IPS-18a (cell line): ENCODE data around the gene DNAH3.
A peak's percentile ranks its signal among the peaks of the same experiment; 100 is the strongest.
"Not testable (repeated sequence)": the region's sequence is repeated elsewhere in the genome, so short reads cannot be mapped to it uniquely, and the experiment has no call there.

Source experiments
- H3K27ac ChIP-seq: one replicate; pipeline ENCODE4 v1.5.1; 2013; ENCODE audit warnings: low read length
- H3K27me3 ChIP-seq: one replicate; pipeline ENCODE4 v1.6.1; 2013; ENCODE audit warnings: mild to moderate bottlenecking, low read length; ENCODE audit not compliant: control insufficient read depth, insufficient read depth
- H3K36me3 ChIP-seq: one replicate; pipeline ENCODE4 v1.6.1; 2013; ENCODE audit warnings: low read depth, low read length; ENCODE audit not compliant: control insufficient read depth
- H3K4me1 ChIP-seq: one replicate; pipeline ENCODE4 v1.6.1; 2013; ENCODE audit warnings: low read depth, low read length; ENCODE audit not compliant: control insufficient read depth
- H3K4me3 ChIP-seq: one replicate; pipeline ENCODE4 v1.5.1; 2013; ENCODE audit warnings: low read length
- H3K9ac ChIP-seq: one replicate; pipeline ENCODE4 v1.6.1; 2013; ENCODE audit warnings: mild to moderate bottlenecking, low read length, moderate library complexity
- H3K9me3 ChIP-seq: one replicate; pipeline ENCODE4 v1.6.1; 2013; ENCODE audit warnings: low read depth, low read length; ENCODE audit not compliant: control insufficient read depth

DNAH3 gene

DNA sequence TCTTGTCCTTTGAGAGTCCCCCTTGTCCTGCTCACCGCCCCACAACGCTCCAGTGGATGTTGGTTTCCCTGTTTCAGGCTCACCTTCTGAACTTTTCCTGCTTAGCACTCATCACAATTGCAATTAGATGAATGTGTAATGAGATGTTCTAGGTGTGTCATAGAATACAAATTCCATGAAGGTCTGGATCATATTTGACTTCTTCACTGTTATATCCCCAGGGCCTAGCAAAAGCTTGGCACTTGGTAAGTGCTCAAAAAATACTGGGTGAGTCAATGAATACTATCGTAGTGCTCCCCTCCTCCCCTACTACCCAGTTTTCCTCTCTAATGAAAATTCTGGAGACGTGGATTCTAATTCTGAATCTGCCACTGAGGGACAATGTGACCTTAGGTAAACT is 33.1 kb downstream of the DNAH3 start:
- Histone ChIP-seq H3K27ac (no peak overlapping the region), H3K9me3 (no peaks in the 10 kb centered on the region), H3K4me3 (no peak overlapping the region), H3K4me1 (peaks cover 13% of the 10 kb centered on the region), H3K27me3 (no peaks in the 10 kb centered on the region), H3K9ac (no peak overlapping the region), H3K36me3 (no peaks in the 10 kb centered on the region)

DNA sequence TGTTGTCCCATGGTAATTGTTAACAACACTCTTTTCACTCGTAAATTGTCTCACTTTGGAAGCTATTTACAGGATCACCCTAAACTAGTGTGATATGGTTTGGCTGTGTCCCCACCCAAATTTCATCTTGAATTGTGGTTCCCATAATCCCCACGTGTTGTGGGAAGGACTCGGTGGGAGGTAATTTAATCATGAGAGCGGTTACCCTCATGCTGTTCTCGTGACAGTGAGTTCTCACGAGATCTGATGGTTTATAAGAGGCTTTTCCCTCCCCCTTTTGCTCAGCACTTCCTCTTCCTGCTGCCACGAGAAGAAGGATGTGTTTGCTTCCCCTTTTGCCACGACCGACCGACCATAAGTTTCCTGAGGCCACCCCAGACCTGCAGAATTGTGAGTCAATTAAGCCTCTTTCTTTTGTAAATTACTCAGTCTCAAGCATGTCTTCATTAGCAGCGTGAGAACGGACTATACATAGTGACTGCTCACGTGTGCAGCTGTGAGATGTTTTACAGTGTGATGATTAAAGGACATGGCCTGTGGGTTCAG is 34.4 kb downstream of the DNAH3 start:
- Histone ChIP-seq H3K4me1 (peaks cover 13% of the 10 kb centered on the region), H3K9ac (no peak overlapping the region), H3K27me3 (no peaks in the 10 kb centered on the region), H3K9me3 (no peaks in the 10 kb centered on the region), H3K36me3 (no peaks in the 10 kb centered on the region), H3K4me3 (peak overlapping the region; percentile 19), H3K27ac (peak overlapping the region; percentile 6)

DNA sequence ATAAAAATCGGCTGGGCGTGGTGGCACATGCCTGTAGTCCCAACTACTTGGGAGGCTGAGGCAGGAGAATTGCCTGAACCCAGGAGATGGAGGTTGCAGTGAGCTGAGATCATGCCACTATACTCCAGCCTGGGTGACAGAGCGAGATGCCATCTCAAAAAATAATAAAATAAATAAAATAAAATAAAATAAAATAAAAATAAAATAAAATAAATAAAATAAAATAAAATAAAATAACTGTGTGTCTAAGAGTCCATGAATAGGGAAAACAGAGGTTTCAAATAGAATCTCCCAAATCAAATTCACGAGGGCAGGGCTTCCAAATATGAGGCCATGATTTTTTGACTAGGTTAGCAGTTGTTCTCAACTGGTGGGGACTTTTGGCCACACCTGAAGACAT is 35.1 kb downstream of the DNAH3 start:
- not testable (repeated sequence) for H3K9me3 ChIP-seq, H3K36me3 ChIP-seq, H3K27me3 ChIP-seq, H3K9ac ChIP-seq
- Histone ChIP-seq H3K4me3 (peak overlapping the region; percentile 19), H3K4me1 (peaks cover 13% of the 10 kb centered on the region), H3K27ac (peak overlapping the region; percentile 6)

DNA sequence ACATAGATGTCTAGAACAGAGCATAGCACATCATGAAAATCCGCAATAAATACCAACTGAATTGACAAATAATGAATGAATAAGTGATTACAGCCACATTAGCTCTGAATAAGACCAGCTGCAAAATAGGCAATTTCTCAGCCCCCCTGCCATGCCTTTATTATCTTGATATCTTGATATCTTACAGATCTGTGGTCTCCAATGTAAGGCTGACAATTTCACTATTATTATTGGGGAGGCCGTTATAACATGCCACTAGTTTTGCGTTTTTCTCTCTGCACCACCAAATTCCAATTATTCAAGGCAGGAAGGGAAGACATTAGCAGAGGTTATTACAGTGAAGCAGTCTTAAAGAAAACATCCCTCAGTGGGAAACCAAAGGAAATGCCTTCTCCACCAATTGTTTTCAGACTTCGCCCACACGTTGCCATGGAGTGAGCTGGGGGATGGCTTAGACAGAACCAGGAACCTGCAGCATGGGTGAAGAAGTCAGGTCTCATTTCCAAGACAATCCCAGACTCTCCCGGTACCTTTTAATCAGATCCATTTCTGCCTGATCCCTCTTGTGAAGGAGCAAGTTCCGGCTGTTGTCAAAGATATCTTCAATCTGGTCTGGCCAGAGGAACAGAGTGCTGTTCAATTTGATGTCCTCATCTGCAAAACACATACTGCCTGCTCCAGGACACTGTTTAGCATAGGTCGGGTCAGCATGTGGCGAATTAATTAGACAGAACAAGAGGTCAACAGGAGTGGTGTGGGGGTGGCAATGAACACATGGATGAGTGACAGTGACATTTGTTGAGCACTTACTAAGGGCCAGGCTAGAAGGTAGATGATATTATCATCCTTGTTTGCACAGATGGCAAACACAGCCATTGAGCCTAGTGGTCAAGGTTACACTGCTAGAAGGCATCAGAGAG is 46.4 kb downstream of the DNAH3 start:
- Histone ChIP-seq H3K27me3 (no peaks in the 10 kb centered on the region), H3K9me3 (no peaks in the 10 kb centered on the region), H3K9ac (no peak overlapping the region), H3K36me3 (no peaks in the 10 kb centered on the region), H3K4me3 (no peak overlapping the region), H3K4me1 (peaks cover 11% of the 10 kb centered on the region), H3K27ac (no peak overlapping the region)

DNA sequence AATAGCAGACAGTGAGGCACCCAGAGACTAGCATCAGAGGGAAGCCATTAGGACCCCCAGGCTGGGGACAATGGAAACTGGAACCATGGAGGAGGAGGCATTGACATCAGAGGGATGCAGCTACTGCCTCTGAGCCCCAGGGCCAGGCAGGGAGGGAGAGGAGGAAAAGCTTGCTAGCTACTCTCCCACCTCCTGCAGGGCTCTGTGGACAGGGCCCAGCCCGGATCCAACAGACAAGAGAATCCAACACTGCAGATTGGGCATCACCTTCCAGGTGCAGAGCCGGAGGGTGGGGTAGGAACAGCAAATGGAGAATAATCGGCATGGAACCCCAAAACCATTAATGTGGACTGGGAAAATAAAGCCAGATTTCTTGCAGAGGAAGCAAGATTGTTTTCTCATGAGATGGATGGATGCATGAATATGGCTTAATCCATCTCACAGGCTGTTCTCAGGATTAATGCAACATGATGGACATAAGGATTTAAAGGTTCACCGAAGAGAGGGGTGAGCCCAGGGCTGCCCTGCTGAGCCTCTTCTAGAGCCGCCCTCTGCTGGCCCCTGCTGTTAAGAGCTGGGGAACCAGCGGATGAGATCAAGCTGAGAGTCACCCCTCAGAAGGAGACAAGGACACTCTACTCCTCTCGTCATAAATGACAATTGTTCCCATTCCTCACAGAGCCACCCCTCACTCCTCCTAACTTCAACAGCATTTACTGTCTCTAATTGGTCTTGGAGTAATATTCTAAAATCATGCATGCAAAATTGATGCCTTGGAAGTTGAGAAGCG is 48.8 kb downstream of the DNAH3 start:
- H3K4me3 ChIP-seq: no peak overlapping the region
- H3K36me3 ChIP-seq: no peaks in the 10 kb centered on the region
- H3K9ac ChIP-seq: no peak overlapping the region
- H3K27me3 ChIP-seq: no peaks in the 10 kb centered on the region
- H3K4me1 ChIP-seq: peaks cover 11% of the 10 kb centered on the region
- H3K27ac ChIP-seq: no peak overlapping the region
- no peaks in the 10 kb centered on the region for H3K9me3 ChIP-seq

DNA sequence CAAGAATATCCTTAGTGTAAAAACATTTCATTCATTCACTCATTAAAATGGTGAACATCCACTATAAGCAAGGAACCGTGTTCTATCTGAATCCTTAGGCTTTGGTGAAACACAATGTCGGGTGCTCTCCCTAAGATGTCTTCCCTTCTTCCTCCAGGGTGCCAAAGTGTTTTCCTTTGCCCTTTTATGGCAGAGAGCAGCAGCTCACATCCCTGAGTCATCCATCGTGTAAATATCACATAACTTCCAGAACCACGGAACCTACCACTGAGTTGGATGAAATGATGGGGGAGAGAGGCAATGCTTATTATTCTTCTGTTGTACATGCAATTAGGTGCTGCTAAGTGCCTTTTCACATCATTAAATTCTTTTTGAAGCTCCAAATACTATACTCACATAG is 50.2 kb downstream of the DNAH3 start:
- Histone ChIP-seq H3K27me3 (no peaks in the 10 kb centered on the region), H3K27ac (no peak overlapping the region), H3K9ac (no peak overlapping the region), H3K36me3 (no peaks in the 10 kb centered on the region), H3K4me3 (no peak overlapping the region), H3K9me3 (no peaks in the 10 kb centered on the region), H3K4me1 (peaks cover 11% of the 10 kb centered on the region)

DNA sequence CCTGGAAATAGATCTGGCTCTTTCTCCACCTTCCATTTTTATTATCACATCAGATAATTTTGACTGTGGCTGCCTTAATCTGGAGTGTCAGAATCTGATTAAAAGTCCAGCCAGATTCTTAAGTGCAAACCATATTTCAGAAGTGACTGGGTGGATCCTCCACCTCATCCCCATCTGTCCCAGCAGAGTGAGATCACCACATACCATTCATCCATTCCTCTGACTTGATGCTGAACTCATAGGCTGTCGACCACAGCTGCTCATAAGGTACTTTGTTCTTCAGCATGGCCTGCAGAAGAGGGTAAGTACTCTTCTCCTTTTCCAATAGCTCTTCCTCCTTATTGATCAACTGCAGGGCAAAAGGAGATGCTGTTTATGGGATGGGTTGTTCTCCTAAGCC is 53.5 kb downstream of the DNAH3 start:
- Histone ChIP-seq H3K4me3 (no peak overlapping the region), H3K27me3 (no peaks in the 10 kb centered on the region), H3K9me3 (no peaks in the 10 kb centered on the region), H3K27ac (no peak overlapping the region), H3K4me1 (no peaks in the 10 kb centered on the region), H3K36me3 (no peaks in the 10 kb centered on the region), H3K9ac (no peak overlapping the region)

DNA sequence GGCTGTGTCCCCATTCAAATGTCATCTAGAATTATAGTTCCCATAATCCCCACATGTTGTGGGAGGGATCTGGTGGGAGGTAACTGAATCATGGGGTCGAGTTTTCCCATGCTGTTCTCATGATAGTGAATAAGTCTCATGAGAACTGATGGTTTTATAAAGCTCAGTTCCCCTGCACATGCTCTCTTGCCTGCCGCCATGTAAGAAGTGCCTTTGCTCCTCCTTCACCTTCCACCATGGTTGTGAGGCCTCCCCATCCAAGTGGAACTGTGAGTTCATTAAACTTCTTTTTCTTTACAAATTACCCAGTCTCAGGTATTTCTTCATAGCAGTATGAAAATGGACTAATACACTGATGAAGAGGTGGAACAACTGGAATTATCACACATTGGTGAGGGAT is 55.9 kb downstream of the DNAH3 start:
- H3K9ac ChIP-seq, H3K4me1 ChIP-seq, H3K27me3 ChIP-seq, H3K4me3 ChIP-seq, H3K36me3 ChIP-seq, H3K9me3 ChIP-seq, H3K27ac ChIP-seq: not testable (repeated sequence)

DNA sequence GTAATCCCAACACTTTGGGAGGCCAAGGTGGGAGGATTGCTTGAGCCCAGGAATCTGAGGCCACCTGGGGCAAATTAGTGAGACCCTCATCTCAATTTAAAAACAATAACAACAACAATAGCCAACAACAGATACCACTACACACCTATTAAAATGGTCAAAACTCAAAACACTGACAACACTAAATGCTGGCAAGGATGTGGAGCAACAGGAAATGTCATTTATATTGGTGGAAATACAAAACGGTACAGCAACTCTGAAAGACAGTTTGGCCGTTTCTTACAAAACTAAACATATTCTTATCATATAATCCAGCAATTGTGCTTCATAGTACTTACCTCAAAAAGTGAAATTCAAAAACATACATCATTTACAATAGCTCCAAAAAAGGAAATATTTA is 57.7 kb downstream of the DNAH3 start:
- Histone ChIP-seq H3K9ac (no peak overlapping the region), H3K9me3 (no peaks in the 10 kb centered on the region), H3K36me3 (no peaks in the 10 kb centered on the region), H3K4me1 (no peaks in the 10 kb centered on the region), H3K27ac (no peak overlapping the region), H3K4me3 (no peak overlapping the region), H3K27me3 (no peaks in the 10 kb centered on the region)

DNA sequence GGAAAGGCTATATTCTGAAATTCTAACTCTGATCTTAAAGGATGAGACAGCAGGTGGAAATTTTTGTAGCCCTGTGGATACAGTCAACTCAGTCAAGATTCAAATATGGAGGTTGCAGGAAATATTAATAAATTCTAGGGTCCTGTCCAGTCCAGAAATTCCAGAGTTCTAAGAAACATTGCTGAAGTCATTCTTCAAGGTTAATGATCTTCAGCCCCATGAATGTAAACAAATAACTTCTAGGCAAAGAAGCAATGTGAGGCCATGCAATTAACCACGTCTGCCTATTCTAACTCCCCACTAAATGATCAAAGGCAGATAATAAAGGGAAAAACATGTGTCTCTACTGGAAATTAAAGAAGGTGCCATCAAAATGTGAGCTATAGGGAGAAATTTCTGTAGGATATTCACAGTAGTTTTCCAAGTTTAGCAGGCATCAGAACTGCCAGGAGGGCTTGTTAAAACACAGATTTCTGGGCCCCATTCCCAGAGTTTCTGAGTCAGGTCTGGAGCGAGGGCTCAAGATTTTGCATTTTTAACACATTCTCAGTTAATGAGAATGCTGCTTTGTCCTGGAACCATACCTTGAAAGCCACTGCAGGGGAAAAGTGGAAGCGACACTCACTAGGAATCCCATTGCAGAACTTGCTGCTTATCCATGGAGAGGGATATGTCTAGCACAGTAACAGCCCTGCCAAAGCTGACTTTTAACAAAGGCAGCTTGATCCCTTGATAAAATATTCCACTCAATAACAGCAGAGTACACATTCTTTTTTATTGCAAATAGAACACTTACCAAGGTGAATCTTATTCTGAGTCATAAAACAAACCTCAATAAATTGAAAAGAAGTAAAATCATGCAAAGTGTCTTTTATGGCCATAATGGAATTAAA is 61.8 kb downstream of the DNAH3 start:
- Histone ChIP-seq H3K27me3 (no peaks in the 10 kb centered on the region), H3K9me3 (no peaks in the 10 kb centered on the region), H3K4me1 (no peaks in the 10 kb centered on the region), H3K27ac (no peak overlapping the region), H3K36me3 (no peaks in the 10 kb centered on the region), H3K9ac (no peak overlapping the region), H3K4me3 (no peak overlapping the region)

DNA sequence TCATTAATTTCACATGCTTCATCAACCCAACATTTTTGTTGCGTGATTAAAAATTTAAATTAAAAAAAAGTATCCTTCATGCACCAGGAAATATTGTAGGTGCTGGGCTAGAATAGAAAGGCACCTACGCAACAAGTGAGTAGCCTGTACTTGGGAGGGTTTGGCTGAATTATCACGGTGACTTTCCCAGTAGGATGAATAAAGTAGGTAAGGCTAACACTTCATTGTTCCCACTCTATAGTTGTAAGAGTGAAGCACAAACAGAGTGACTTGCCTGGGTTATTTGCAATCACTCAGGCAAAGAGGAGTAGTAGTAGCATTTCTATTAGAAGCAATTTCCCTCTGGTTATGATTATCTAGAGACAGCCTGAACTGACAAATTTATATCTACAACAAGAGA is 62.5 kb downstream of the DNAH3 start:
- Histone ChIP-seq H3K4me1 (no peaks in the 10 kb centered on the region), H3K9ac (no peak overlapping the region), H3K4me3 (no peak overlapping the region), H3K9me3 (no peaks in the 10 kb centered on the region), H3K36me3 (no peaks in the 10 kb centered on the region), H3K27ac (no peak overlapping the region), H3K27me3 (no peaks in the 10 kb centered on the region)
